ENCODE data around the gene STK32B.
"Not testable (repeated sequence)": the region's sequence is repeated elsewhere in the genome, so short reads cannot be mapped to it uniquely, and the experiment has no call there.

Gene STK32B

GRCh38 chr4:5213087-5213595, 161.9 kb downstream of the STK32B start:
- no peak for DNase-seq

DNA sequence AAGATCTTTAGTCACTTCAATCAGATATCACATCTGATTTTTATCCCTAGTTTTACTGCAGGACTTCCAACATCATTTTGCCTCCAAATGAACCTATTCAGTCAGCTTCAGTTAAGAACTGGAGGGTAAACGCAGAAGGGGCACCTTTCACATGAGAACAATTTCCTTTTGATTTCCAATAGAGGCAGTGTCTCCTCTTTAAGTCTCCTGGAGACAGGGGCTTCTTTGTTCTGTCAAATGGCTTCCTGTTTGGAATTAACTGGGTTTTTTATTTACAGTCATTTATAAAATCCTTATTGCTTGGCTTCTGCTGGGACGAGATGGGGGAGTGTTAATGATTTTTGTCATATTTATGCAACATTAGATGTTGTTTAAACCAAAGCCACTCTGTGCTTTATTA, 164.0 kb downstream of the STK32B start:
- no peak for DNase-seq

DNA sequence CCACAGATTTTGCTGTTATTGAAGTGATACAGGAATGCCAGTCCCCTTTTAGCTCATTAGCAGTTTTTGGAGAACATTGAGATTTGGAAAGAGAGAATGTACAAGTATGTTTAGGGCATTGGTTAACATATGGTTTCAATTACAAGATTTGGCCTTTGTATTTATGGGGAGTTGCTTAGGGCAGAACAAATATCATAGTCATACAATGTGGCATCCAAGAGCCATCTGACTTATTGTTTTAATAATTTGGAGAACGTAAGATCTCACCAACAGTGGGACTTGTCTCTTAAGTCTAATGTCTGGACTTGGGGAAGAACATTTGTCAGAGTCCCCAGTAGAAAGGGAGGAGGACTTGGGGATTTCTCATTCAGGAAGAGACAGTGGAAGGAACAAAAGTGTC, 166.1 kb downstream of the STK32B start:
- DNase-seq, result no peak

- DNase-seq, result no peak
Measured at GRCh38 chr4:5218376-5219069, 167.2 kb downstream of the STK32B start.

DNA sequence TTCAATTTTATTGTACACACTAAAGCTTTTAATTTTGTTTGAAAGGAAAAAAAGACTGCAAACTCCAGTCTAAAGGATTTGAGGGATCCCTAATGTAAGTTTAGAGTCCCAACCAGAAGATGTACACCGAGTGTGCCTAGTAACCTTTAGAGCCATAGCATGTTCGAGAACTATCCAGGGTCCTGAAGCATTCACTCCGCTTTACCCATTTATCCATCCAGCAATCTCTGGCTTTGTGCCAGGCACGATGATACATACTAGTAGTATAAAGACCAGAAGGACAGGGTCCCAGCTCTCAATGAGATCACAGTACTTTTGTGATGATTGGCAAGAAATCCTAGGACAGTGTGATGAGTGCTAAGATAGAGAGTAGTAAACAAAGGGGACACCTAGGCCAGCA, 168.7 kb downstream of the STK32B start:
- DNase-seq, result no peak

DNA sequence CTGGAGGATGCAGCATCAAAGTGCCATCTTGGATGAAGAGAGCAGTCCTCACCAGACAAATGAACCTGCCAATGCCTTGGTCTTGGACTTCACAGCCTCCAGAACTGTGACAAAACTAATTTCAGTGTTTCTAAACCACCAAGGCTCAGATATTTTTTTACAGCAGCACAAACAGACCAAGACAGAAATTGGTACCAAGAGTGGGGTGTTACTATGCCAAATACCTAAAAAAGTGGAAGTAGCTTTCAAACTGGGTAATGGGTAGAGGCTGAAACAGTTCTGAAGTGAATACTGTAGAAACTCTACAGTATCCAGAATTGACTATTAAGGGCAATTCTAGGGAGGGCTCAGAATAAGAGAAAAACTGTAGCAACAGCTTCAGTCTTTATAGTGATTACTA, 170.8 kb downstream of the STK32B start:
- DNase-seq, result no peak

DNA sequence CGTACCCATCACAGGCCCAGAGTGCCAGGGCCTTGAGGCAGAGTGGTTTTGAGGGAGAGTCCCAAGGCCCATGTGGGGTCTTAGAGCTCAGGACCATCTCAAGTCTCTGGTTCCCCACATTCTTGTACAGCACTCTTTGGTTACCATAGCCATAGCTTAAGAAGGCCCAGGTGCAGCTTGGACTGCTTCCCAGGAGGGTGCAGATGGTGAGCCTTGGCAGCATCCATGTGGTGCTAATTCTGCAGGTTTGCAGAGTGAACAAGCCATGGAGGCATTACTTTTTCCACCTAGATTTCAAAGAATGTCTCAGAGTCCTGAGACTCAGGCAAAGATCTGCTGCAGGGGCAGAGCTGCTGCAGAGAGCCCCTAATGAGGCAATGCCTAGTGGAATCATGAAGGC, 171.7 kb downstream of the STK32B start:
- no peak for DNase-seq

DNA sequence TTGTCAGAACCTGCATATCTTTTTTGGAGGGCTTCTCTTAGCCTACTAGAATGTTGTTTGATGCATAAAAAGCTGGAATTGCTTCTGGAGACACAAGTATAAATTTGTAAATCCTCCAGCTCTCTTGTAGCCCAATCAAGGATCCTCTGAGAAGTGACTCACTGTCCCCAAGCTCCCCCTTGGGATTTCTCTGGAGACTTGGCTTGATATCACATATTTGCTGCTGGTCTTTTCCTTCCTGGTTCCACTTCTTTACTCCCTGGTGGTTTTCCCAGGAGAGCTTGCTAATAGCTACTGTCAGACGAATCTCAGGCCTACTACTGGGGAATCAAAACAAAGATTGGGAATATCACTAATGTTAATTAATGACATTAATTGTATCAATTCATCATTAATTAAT, 173.1 kb downstream of the STK32B start:
- peak in 1 of 2 experiments; percentile 20 for DNase-seq

DNA sequence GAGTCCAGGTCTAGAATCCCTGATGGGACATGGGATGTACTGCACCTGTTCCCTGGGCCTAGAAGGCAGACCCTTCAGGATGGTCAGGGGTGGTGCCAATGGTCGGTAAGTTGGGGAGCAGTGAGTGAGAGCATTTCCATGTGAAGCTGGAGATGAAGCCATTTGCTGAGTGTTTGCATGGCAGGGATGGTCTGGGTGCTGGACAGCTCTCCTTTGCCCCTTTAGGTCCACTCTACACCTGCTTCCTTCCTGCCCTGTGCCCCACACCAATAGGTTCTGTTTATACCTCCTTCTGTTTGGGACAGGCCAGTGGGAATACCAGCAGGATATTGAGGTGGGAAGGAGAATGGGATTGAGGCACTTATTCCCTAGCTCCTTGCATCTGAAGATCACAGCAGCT, 181.3 kb downstream of the STK32B start:
- DNase-seq, result no peak

DNA sequence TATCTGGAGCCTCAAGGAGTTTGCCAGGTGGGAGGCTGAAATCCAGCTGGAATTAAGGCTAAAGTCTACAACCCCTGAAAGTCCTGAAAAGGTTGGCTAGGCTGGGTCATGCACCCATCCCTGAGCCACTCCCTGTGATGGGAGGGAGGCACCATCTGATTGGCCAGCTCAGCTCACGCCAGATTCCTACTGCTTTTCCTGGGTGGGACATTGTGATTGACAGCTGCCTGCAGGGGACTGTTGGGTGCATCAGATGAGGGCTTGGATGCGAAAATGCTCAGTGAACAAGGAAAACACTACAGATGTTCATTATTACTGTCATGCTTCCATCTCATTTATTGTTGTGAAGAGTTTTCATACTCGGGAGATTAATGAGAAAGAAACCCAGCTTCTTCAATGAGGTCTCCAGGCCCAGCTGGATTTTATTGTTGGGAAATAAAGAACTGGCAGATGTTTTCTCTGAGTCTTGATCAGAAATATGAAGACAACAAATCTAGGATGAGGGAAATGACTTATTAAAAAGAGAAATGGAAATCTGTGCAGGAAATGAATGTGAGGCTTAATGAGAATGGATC, 185.9 kb downstream of the STK32B start:
- DNase-seq, result no peak

DNA sequence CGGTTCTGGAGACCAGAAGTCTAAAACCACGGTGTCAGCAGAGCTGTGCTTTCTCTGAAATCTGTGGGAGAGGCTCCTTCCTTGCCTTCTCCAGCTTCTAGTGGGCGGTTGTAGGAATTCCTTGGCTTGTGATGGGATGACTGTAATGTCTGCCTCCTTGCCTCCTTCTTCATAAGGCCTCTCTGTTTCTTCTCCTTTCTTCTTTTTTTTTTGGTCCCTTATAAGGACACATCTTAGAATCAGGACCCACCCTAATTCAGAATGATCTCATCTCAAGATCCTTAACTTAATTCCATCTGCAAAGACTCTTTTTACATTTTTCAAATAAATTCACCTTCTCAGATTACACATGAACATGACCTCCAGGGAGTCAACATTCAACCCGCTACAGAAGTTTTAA, 186.9 kb downstream of the STK32B start:
- DNase-seq, result no peak

DNA sequence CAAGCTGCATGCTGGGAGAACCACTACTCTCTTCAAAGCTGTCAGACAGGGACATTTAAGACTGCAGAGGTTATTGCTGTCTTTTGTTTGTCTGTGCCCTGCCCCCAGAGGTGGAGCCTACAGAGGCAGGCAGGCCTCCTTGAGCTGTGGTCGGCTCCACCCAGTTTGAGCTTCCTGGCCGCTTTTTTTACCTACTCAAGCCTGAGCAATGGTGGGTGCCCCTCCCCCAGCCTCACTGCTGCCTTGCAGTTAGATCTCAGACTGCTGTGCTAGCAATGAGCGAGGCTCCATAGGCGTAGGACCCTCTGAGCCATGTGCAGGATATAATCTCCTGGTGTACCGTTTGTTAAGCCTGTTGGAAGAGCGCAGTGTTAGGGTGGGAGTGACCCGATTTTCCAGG, 195.8 kb downstream of the STK32B start:
- not testable (repeated sequence) for DNase-seq

DNA sequence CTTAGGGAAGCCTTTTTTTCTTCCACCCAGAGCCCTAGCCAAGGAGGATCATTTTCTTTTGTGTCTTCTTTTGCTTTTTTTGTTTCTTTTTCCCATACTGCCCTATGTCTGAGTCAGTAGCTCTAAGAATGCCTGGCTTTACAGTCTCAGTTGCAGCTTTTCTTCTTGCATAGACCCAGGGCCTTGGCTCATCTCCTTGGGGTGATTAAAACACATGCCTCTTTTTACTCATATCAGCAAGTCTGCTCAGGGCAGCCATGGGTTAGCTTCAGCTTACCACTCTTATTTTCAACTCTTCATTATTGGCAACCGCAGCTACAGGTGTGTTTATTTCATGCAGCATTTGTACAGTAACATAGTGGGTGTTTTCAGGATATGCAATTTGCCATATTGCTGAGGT, 196.5 kb downstream of the STK32B start:
- no peak for DNase-seq

DNA sequence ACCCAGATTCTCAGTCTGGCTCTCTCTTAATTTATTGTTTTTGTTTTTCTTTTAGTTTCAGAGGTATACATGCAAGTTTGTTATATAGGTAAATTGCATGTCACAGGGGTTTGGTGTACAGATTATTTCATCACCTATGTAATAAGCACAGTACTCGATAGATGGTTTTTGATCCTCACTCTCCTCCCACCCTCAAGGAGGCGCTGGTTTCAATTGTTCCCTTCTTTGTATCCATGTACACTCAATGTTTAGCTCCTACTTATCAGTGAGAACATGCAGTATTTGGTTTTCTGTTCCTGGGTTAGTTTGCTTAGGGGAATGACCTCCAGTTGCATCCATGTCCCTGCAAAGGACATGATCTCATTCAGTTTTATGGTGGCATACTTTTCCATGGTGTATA, 198.4 kb downstream of the STK32B start:
- no peak for DNase-seq

DNA sequence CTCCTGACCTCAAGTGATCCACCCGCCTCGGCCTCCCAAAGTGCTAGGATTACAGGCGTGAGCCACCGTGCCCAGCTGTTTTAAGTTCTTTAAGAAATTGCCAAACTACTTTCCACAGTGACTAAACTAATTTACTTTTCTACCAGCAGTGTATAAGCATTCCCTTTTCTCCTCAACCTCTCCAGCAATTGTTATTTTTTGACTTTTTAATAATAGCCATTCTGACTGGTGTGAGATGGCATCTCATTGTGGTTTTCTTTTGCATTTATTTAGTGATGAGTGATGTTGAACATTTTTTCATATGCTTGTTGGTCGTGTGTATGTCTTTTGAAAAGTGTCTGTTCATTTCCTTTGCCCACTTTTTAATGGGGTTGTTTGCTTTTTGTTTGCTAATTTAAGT, 199.3 kb downstream of the STK32B start:
- not testable (repeated sequence) for DNase-seq

- no peak for DNase-seq
Measured at GRCh38 chr4:5256421-5256820, 205.1 kb downstream of the STK32B start.

DNA sequence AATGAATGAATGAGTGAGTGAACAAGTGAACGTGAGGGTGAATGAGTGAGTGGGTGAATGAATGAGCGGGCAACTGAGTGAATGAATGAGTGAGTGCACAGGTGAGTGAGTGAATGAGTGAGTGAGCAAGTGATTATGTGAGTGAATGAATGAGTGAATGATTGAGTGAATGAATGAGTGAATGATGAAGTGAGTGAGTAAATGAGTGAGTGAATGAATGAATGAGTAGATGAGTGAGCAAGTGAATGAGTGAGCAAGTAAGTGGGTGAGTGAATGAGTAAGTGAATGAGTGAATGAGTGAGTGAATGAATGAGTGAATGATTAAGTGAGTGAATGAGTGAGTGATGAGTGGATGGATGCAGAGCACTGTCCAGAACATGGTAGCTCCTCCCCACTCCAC, 205.8 kb downstream of the STK32B start:
- DNase-seq, result no peak

DNA sequence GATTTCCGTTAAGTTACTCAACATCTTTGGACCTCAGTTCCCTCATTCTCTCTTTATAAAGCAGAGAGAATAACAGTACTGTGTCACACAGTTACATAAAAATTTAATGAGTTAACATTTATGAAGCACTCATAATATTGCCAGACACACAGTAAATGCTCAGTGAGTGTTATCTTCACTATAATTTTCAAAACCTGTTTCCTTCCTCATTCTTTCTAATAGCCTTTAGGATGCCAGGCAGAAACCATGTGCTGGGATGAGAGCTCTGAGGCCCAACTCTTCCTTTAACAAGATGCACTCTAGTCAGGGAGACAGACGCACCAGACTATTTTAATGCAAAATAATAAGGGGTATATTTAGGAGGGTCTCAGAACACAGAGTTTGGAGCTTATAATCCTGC, 208.2 kb downstream of the STK32B start:
- no peak for DNase-seq

DNA sequence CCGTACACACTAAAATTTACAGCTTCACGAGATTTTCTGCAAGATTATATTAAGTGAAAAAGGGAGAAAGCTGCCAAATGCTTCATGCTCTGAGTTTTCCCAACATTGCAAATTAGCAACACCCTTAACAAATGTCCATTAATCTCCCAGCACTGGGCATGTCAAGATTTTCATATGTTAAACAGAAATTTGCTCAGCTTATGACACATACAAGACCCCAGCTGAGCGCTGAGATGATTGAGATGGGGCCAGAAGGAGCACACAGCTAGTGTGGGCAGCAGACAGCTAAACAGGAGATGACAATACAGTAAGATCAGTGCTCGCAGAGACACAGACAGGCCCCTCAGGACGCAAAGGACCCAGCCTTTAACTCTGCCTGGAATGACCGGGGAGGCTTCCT, 208.8 kb downstream of the STK32B start:
- no peak for DNase-seq

GRCh38 chr4:5261866-5262265, 210.6 kb downstream of the STK32B start:
- no peak for DNase-seq

DNA sequence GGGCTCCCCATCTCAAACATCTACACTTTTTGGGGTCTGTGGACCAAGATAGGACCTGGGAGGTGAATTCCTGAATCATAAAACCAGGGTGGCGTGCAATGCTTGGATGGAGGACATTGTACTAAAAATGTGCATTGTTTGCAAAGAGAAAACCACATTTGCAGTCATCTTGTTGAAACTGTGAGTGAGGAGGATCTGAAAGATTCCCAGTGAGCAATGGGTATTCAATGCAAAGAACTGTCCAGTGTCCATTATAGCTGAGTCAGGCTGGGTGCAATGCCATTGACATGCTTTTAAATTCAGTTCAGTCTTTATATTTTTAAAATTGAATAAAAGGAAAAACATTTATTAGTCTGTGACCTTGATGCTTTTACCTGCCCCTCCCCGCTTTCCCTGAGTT, 215.7 kb downstream of the STK32B start:
- DNase-seq, result no peak

GRCh38 chr4:5267408-5267807, 216.1 kb downstream of the STK32B start:
- no peak for DNase-seq

GRCh38 chr4:5276475-5277075, 225.3 kb downstream of the STK32B start:
- DNase-seq, result no peak

- DNase-seq, result no peak
Measured at GRCh38 chr4:5277079-5277478, 225.8 kb downstream of the STK32B start.

GRCh38 chr4:5278213-5278612, 226.9 kb downstream of the STK32B start:
- DNase-seq, result no peak

Data from NCI-H187 (cell line).